Panc1 (cell line): ENCODE data around the gene ZBBX. TPM values are rescaled to one million over a fixed set of nuclear protein-coding genes. Genes with fewer than 3 reads are reported as not detected.

Source experiments
- ATAC-seq: fragments of 200-7000 bp; cut with Tn5 transposase; 2 replicates; pipeline ENCODE4 v1.9.1; 2020; ENCODE audit warnings: mild to moderate bottlenecking, moderate library complexity
- BruUV-seq: library from RNA; stranded (reverse); fragments of 400-500 nt; replicated peaks from 2 replicates; lab custom pipeline; 2021; lab: Mats Ljungman, UMichigan
- CTCF ChIA-PET: fragments of 300-600 bp; sonication (Branson Sonifier 250); formaldehyde crosslinking; loops from one replicate; lab custom pipeline; 2022; ENCODE audit warnings: antibody characterized with exemption; lab: Charles Lee
- POLR2A ChIA-PET: fragments of 300-600 bp; sonication (Branson Sonifier 250); formaldehyde crosslinking; loops from one replicate; lab custom pipeline; 2022; ENCODE audit warnings: antibody characterized with exemption; lab: Charles Lee
- DNase-seq: peaks from one replicate; pipeline ENCODE4 v3.0.0-alpha.2; 2010; ENCODE audit warnings: low read depth, low spot score
- H3K27ac ChIP-seq: 2 replicates; pipeline ENCODE4 v1.5.1; 2011; ENCODE audit warnings: mild to moderate bottlenecking, low read length, inconsistent platforms
- H3K27me3 ChIP-seq: fragments of 200-500 bp; sonication (Bioruptor generic); 2 replicates; pipeline ENCODE4 v1.6.0; 2014; ENCODE audit warnings: low read length, inconsistent platforms; ENCODE audit not compliant: control insufficient read depth, insufficient read depth
- H3K36me3 ChIP-seq: fragments of 200-500 bp; sonication (Bioruptor generic); 2 replicates; pipeline ENCODE4 v1.5.1; 2014; ENCODE audit warnings: inconsistent platforms, mild to moderate bottlenecking, low read length, moderate library complexity; ENCODE audit not compliant: control insufficient read depth, insufficient read depth
- H3K4me1 ChIP-seq: 2 replicates; pipeline ENCODE4 v1.5.1; 2011; ENCODE audit warnings: inconsistent platforms, mild to moderate bottlenecking, low read length, moderate library complexity; ENCODE audit not compliant: control insufficient read depth, insufficient read depth
- H3K4me3 ChIP-seq, 2 experiments: 2 replicates each; pipeline ENCODE4 v1.5.1; 2011 to 2012; ENCODE audit warnings: low read depth in 2 of 2, low read length in 2 of 2, mild to moderate bottlenecking in 2 of 2, inconsistent platforms in 1 of 2, moderate library complexity in 1 of 2
- H3K9me3 ChIP-seq: fragments of 200-500 bp; sonication (Bioruptor generic); 2 replicates; pipeline ENCODE4 v1.5.1; 2014; ENCODE audit warnings: low read depth, mild to moderate bottlenecking, inconsistent platforms, low read length, moderate library complexity; ENCODE audit not compliant: control insufficient read depth, insufficient read depth
- POLR2AphosphoS5 ChIP-seq: IDR thresholded peaks from 2 replicates; pipeline ENCODE4 v1.6.1; 2012; ENCODE audit warnings: mild to moderate bottlenecking, low read depth, low read length, moderate library complexity
- SIN3A ChIP-seq: IDR thresholded peaks from 2 replicates; pipeline ENCODE4 v1.6.1; 2012; ENCODE audit warnings: low read depth, mild to moderate bottlenecking, low read length, moderate library complexity, borderline replicate concordance; ENCODE audit not compliant: insufficient read depth
- TCF7L2 ChIP-seq: IDR thresholded peaks from 2 replicates; pipeline ENCODE4 v1.6.1; 2011; ENCODE audit warnings: mild to moderate bottlenecking, low read depth, low read length, inconsistent platforms
- in situ Hi-C: cut with HindIII; loops from 2 replicates; pipeline ENCODE4 v1.10.0; 2016; ENCODE audit warnings: low sequenced_read_pairs, low pct_unique_long_range_greater_than_20kb
- intact Hi-C: fragments of 100-400 bp; cut with micrococcal nuclease; formaldehyde crosslinking; loops from one replicate; pipeline ENCODE4 v1.10.0; 2022; ENCODE audit not compliant: unreplicated experiment
- total RNA-seq: library from RNA; stranded (reverse); gene quantifications from one replicate; pipeline ENCODE4 v1.2.1, GENCODE V29; 2021; ENCODE audit not compliant: unreplicated experiment
- TF ChIP-seq, protein P1 (sequence below): fragments of 450-650 bp; IDR thresholded peaks from 2 replicates; pipeline ENCODE4 v1.5.1; 2017; ENCODE audit warnings: mild to moderate bottlenecking
- TF ChIP-seq, protein P2 (sequence below), 2 experiments: IDR thresholded peaks; 2 replicates each; pipeline ENCODE4 v1.6.1; 2011 to 2012; ENCODE audit warnings: low read depth in 2 of 2, control low read depth in 1 of 2, low read length in 1 of 2, mild to moderate bottlenecking in 1 of 2, moderate library complexity in 1 of 2; ENCODE audit not compliant: insufficient read depth in 1 of 2

ZBBX gene
- total RNA-seq, 1 experiment from 2014 or later = not detected

DNA sequence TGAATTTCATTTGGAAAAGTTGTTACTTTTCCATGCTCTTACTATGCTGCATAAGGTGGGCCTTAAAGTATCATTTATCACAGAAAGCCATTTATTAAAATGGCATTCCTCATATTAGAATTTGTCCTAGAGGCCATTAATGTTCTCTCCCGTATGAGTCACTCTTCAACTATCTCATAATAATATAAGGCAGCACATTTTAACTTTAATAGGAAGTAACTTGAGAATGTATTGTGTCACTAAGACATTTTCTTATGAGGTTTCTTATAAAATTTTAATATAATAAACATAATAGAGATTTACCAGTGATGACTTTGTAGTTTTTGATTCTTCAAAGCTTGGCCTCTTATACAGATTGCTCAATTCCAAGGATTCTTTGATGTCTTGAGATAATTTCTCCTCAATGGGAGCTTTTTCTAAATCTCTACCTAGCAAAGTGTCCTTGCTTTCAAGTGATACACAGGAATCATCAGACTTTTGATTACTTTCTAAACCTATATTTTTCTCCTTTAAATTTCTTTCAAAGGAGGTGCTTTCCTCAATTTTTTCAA lies 74.7 kb downstream of the ZBBX start:
- intact Hi-C loops = no loop called here
- CTCF ChIA-PET = no interaction called here

DNA sequence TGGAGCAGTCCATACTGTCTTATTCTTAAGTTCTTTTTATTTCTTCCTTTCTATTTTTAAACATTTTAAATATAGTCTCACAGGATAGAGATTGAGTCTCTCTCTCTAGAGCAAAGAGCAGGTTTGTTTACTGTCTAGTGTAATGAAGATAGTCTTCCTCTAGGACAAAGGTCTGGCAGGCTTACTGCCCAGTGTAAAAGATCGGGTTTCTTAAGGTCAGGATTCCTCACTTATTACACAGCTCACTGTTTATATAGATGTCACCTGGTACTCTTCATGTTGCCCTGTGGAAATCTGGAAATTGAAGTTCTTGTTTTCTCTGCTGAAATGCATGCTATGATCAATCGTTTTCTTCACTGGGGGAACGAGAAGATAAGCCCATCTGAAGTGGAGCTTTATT lies 76.0 kb downstream of the ZBBX start:
- TF ChIP-seq, protein P1, sequence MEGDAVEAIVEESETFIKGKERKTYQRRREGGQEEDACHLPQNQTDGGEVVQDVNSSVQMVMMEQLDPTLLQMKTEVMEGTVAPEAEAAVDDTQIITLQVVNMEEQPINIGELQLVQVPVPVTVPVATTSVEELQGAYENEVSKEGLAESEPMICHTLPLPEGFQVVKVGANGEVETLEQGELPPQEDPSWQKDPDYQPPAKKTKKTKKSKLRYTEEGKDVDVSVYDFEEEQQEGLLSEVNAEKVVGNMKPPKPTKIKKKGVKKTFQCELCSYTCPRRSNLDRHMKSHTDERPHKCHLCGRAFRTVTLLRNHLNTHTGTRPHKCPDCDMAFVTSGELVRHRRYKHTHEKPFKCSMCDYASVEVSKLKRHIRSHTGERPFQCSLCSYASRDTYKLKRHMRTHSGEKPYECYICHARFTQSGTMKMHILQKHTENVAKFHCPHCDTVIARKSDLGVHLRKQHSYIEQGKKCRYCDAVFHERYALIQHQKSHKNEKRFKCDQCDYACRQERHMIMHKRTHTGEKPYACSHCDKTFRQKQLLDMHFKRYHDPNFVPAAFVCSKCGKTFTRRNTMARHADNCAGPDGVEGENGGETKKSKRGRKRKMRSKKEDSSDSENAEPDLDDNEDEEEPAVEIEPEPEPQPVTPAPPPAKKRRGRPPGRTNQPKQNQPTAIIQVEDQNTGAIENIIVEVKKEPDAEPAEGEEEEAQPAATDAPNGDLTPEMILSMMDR = no peak
- TF ChIP-seq, protein P2, sequence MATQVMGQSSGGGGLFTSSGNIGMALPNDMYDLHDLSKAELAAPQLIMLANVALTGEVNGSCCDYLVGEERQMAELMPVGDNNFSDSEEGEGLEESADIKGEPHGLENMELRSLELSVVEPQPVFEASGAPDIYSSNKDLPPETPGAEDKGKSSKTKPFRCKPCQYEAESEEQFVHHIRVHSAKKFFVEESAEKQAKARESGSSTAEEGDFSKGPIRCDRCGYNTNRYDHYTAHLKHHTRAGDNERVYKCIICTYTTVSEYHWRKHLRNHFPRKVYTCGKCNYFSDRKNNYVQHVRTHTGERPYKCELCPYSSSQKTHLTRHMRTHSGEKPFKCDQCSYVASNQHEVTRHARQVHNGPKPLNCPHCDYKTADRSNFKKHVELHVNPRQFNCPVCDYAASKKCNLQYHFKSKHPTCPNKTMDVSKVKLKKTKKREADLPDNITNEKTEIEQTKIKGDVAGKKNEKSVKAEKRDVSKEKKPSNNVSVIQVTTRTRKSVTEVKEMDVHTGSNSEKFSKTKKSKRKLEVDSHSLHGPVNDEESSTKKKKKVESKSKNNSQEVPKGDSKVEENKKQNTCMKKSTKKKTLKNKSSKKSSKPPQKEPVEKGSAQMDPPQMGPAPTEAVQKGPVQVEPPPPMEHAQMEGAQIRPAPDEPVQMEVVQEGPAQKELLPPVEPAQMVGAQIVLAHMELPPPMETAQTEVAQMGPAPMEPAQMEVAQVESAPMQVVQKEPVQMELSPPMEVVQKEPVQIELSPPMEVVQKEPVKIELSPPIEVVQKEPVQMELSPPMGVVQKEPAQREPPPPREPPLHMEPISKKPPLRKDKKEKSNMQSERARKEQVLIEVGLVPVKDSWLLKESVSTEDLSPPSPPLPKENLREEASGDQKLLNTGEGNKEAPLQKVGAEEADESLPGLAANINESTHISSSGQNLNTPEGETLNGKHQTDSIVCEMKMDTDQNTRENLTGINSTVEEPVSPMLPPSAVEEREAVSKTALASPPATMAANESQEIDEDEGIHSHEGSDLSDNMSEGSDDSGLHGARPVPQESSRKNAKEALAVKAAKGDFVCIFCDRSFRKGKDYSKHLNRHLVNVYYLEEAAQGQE (IDR thresholded peaks at IDR 0.05; ENCODE audit: insufficient read depth in 1 of 2, low read depth in 2 of 2, low read length in 1 of 2) = no peak
- TF ChIP-seq SIN3A (no peak), POLR2AphosphoS5 (no peak), TCF7L2 (no peak)
- ChIA-PET CTCF (no interaction called here), POLR2A (no interaction called here)
- no peaks in the 10 kb centered on the region for H3K27me3 ChIP-seq
- DNase-seq = no peak
- intact Hi-C loops = no loop called here
- H3K27ac ChIP-seq = no peak overlapping the region
- in situ Hi-C loops = no loop called here
- H3K4me1 ChIP-seq = no peaks in the 10 kb centered on the region
- no peak overlapping the region for H3K4me3 ChIP-seq
- H3K9me3 ChIP-seq = no peaks in the 10 kb centered on the region
- no peaks in the 10 kb centered on the region for H3K36me3 ChIP-seq
- ATAC-seq = no peak
- BruUV-seq = no TSS peak

More for the DNA sequence above, 74.7 kb downstream of the ZBBX start:
- no TSS peak for BruUV-seq
- no peaks in the 10 kb centered on the region for H3K9me3 ChIP-seq
- ATAC-seq (no peak), DNase-seq (no peak)
- H3K4me1 ChIP-seq = no peaks in the 10 kb centered on the region
- H3K36me3 ChIP-seq = no peaks in the 10 kb centered on the region
- no peak overlapping the region for H3K4me3 ChIP-seq
- TF ChIP-seq SIN3A = no peak
- TF ChIP-seq, protein P1 = no peak
- no peak for TF ChIP-seq TCF7L2
- no peak for TF ChIP-seq POLR2AphosphoS5
- TF ChIP-seq, protein P2 (IDR thresholded peaks at IDR 0.05; ENCODE audit: insufficient read depth in 1 of 2, low read depth in 2 of 2, low read length in 1 of 2) = no peak
- in situ Hi-C loops = no loop called here
- no peak overlapping the region for H3K27ac ChIP-seq
- no peaks in the 10 kb centered on the region for H3K27me3 ChIP-seq
- POLR2A ChIA-PET = no interaction called here
